ENCODE results near the gene PAPPA2. TPM values are rescaled to one million over a fixed set of nuclear protein-coding genes. Genes with fewer than 3 reads are reported as not detected.

The PAPPA2 gene
- total RNA-seq, 6 experiments from 2014 or later = 0.53 to 14.8 (median 2.9) TPM

GRCh38 chr1:176811511-176812288 lies 348.7 kb downstream of the PAPPA2 start:
- Histone ChIP-seq H3K4me1 (no peaks in the 10 kb centered on the region), H3K36me3 (no peaks in the 10 kb centered on the region), H3K4me3 (no peak overlapping the region), H3K27me3 (no peaks in the 10 kb centered on the region), H3K9me3 (no peaks in the 10 kb centered on the region), H3K27ac (no peak overlapping the region)
- no peak for ATAC-seq
- intact Hi-C loops (cut with DNase I) = no loop called here
- 40% methylated on average over 4 of the region's 4 CpGs for WGBS (ENCODE audit: insufficient coverage, low coverage, low lambda C conversion rate, missing lambda C conversion rate)
- no peak for TF ChIP-seq POLR2A (IDR thresholded peaks at IDR 0.05)
- TF ChIP-seq, protein P1, sequence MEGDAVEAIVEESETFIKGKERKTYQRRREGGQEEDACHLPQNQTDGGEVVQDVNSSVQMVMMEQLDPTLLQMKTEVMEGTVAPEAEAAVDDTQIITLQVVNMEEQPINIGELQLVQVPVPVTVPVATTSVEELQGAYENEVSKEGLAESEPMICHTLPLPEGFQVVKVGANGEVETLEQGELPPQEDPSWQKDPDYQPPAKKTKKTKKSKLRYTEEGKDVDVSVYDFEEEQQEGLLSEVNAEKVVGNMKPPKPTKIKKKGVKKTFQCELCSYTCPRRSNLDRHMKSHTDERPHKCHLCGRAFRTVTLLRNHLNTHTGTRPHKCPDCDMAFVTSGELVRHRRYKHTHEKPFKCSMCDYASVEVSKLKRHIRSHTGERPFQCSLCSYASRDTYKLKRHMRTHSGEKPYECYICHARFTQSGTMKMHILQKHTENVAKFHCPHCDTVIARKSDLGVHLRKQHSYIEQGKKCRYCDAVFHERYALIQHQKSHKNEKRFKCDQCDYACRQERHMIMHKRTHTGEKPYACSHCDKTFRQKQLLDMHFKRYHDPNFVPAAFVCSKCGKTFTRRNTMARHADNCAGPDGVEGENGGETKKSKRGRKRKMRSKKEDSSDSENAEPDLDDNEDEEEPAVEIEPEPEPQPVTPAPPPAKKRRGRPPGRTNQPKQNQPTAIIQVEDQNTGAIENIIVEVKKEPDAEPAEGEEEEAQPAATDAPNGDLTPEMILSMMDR (IDR thresholded peaks at IDR 0.05) = no peak
- no peak for DNase-seq

- intact Hi-C loops (cut with DNase I) = no loop called here
Measured at GRCh38 chr1:176815621-176816020, 352.6 kb downstream of the PAPPA2 start.

DNA sequence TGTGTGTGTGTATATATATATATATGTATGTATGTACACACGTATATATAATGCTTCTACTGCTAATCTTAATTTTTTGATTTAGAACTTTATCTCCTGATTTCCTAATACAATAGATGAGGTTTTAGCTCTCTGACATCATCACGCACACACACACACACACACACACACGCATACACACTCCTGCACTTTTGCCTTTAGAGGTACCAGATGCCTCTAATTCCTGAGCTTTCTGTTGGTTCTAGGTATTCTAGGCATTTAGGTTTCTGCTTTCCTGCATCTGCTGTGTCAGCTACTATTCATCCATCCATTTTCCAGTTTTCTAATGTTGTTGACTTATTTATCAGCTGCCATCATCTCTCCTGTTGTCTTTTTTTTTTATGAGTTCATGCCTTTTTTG lies 353.3 kb downstream of the PAPPA2 start:
- no peak overlapping the region for H3K27ac ChIP-seq
- intact Hi-C loops (cut with DNase I) = no loop called here
- H3K36me3 ChIP-seq = no peaks in the 10 kb centered on the region
- no peaks in the 10 kb centered on the region for H3K9me3 ChIP-seq
- no peak overlapping the region for H3K4me3 ChIP-seq
- ATAC-seq = no peak
- no peaks in the 10 kb centered on the region for H3K27me3 ChIP-seq
- no peak for DNase-seq
- H3K4me1 ChIP-seq = no peaks in the 10 kb centered on the region
- TF ChIP-seq, protein P1 (IDR thresholded peaks at IDR 0.05) = no peak
- no peak for TF ChIP-seq POLR2A (IDR thresholded peaks at IDR 0.05)
- 68% methylated on average over 2 of the region's 3 CpGs for WGBS (ENCODE audit: insufficient coverage, low coverage, low lambda C conversion rate, missing lambda C conversion rate)

More at GRCh38 chr1:176815621-176816020, 352.6 kb downstream of the PAPPA2 start:
- ATAC-seq = no peak
- 69% methylated on average over 6 of the region's 6 CpGs for WGBS (ENCODE audit: insufficient coverage, low coverage, low lambda C conversion rate, missing lambda C conversion rate)
- H3K4me1 ChIP-seq = no peaks in the 10 kb centered on the region
- no peak for DNase-seq
- TF ChIP-seq POLR2A (IDR thresholded peaks at IDR 0.05) = no peak
- TF ChIP-seq, protein P1 (IDR thresholded peaks at IDR 0.05) = no peak
- H3K27ac ChIP-seq = no peak overlapping the region
- no peaks in the 10 kb centered on the region for H3K9me3 ChIP-seq
- H3K36me3 ChIP-seq = no peaks in the 10 kb centered on the region
- H3K27me3 ChIP-seq = no peaks in the 10 kb centered on the region
- no peak overlapping the region for H3K4me3 ChIP-seq

GRCh38 chr1:176820391-176821031 lies 357.5 kb downstream of the PAPPA2 start:
- Histone ChIP-seq H3K4me3 (no peak overlapping the region), H3K36me3 (no peaks in the 10 kb centered on the region), H3K4me1 (no peaks in the 10 kb centered on the region), H3K9me3 (no peaks in the 10 kb centered on the region), H3K27me3 (no peaks in the 10 kb centered on the region), H3K27ac (no peak overlapping the region)
- ATAC-seq = no peak
- no peak for TF ChIP-seq POLR2A (IDR thresholded peaks at IDR 0.05)
- TF ChIP-seq, protein P1 (IDR thresholded peaks at IDR 0.05) = no peak
- no peak for DNase-seq
- 77% methylated on average over 5 of the region's 5 CpGs for WGBS (ENCODE audit: insufficient coverage, low coverage, low lambda C conversion rate, missing lambda C conversion rate)
- intact Hi-C loops (cut with DNase I) = no loop called here

All from right lobe of liver (tissue), 6 donors.